HG03439 (cell line): ENCODE data around the gene BCKDHB.

Experiments
- ATAC-seq: cut with Tn5 transposase; IDR thresholded peaks from one replicate; pipeline ENCODE4 v1.9.1; 2021; ENCODE audit warnings: mild to moderate bottlenecking, moderate library complexity; ENCODE audit not compliant: unreplicated experiment

The BCKDHB gene

GRCh38 chr6:80148220-80148619, 41.7 kb downstream of the BCKDHB start:
- ATAC-seq = no peak

- ATAC-seq = no peak
Observed at GRCh38 chr6:80151635-80152034, 45.2 kb downstream of the BCKDHB start.

- ATAC-seq = no peak
Observed at GRCh38 chr6:80154160-80154559, 47.7 kb downstream of the BCKDHB start.

GRCh38 chr6:80156221-80156620, 49.8 kb downstream of the BCKDHB start:
- ATAC-seq = no peak

- ATAC-seq = no peak
Observed at GRCh38 chr6:80158478-80158989, 52.1 kb downstream of the BCKDHB start.

- ATAC-seq = no peak
Observed at GRCh38 chr6:80161434-80161833, 55.0 kb downstream of the BCKDHB start.

GRCh38 chr6:80163754-80164187, 57.3 kb downstream of the BCKDHB start:
- ATAC-seq = peak; percentile 67

- peak; percentile 96 for ATAC-seq
Observed at GRCh38 chr6:80165143-80165542, 58.7 kb downstream of the BCKDHB start.

GRCh38 chr6:80165819-80166218, 59.3 kb downstream of the BCKDHB start:
- no peak for ATAC-seq

GRCh38 chr6:80170433-80170832, 64.0 kb downstream of the BCKDHB start:
- ATAC-seq = no peak

GRCh38 chr6:80173411-80173810, 66.9 kb downstream of the BCKDHB start:
- ATAC-seq = no peak

GRCh38 chr6:80174900-80175572, 68.6 kb downstream of the BCKDHB start:
- no peak for ATAC-seq

- no peak for ATAC-seq
Observed at GRCh38 chr6:80179695-80180094, 73.2 kb downstream of the BCKDHB start.

- ATAC-seq = no peak
Observed at GRCh38 chr6:80181352-80182081, 75.0 kb downstream of the BCKDHB start.

GRCh38 chr6:80182308-80182707, 75.8 kb downstream of the BCKDHB start:
- ATAC-seq = no peak

- no peak for ATAC-seq
Observed at GRCh38 chr6:80183019-80183795, 76.7 kb downstream of the BCKDHB start.

GRCh38 chr6:80185492-80185891, 79.0 kb downstream of the BCKDHB start:
- ATAC-seq = no peak

GRCh38 chr6:80186082-80186481, 79.6 kb downstream of the BCKDHB start:
- no peak for ATAC-seq

- no peak for ATAC-seq
Observed at GRCh38 chr6:80196906-80197305, 90.4 kb downstream of the BCKDHB start.

- no peak for ATAC-seq
Observed at GRCh38 chr6:80197474-80197873, 91.0 kb downstream of the BCKDHB start.

- ATAC-seq = no peak
Observed at GRCh38 chr6:80197986-80198385, 91.5 kb downstream of the BCKDHB start.
